ENCODE data around the gene SLC17A5.
A peak's percentile ranks its signal among the peaks of the same experiment; 100 is the strongest.

DNA sequence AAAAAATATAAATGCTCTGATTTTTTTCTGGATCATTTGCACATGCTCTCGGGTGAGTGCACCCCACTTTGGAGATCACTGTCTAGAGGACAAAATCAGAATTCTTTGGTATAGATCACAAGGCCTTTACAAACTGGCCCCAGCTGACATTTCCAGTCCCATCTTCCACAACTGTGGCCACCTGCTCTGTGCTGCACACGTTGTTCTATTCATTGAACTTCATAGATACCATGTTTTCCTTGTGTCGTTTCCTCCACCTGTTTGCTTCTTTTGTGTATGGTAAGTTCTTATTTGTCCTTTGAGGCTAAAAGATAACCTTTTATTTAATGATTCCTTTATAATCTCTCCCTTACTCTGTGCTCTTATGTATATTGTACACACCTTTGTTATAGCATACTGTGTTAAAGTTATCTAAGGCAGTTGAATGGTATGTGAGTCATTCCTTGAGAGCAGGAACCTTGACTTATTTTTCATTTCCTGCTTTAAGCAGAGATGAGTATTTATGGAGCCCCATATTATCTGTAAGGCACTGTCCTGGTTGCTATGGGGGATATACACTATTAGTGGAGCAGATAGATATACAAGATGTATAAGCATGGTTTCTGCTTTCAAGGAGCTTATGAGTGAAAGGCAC, 12.0 kb upstream of the SLC17A5 start:
- TF ChIP-seq, protein P1, sequence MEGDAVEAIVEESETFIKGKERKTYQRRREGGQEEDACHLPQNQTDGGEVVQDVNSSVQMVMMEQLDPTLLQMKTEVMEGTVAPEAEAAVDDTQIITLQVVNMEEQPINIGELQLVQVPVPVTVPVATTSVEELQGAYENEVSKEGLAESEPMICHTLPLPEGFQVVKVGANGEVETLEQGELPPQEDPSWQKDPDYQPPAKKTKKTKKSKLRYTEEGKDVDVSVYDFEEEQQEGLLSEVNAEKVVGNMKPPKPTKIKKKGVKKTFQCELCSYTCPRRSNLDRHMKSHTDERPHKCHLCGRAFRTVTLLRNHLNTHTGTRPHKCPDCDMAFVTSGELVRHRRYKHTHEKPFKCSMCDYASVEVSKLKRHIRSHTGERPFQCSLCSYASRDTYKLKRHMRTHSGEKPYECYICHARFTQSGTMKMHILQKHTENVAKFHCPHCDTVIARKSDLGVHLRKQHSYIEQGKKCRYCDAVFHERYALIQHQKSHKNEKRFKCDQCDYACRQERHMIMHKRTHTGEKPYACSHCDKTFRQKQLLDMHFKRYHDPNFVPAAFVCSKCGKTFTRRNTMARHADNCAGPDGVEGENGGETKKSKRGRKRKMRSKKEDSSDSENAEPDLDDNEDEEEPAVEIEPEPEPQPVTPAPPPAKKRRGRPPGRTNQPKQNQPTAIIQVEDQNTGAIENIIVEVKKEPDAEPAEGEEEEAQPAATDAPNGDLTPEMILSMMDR (IDR thresholded peaks at IDR 0.05; ENCODE audit: extremely low read depth in 1 of 2, insufficient read depth in 1 of 2, low read depth in 1 of 2, low read length in 2 of 2): no peak
- TF ChIP-seq POLR2A (IDR thresholded peaks at IDR 0.05; ENCODE audit: low read depth, low read length) (no peak), POLR2AphosphoS5 (IDR thresholded peaks at IDR 0.05; ENCODE audit: insufficient read depth, low read depth, low read length) (no peak), EZH2 (IDR thresholded peaks at IDR 0.05; ENCODE audit: borderline replicate concordance, low read depth, low read length, severe bottlenecking) (no peak), MYC (IDR thresholded peaks at IDR 0.05; ENCODE audit: low read depth, low read length) (no peak), FOS (IDR thresholded peaks at IDR 0.05; ENCODE audit: borderline replicate concordance, insufficient read depth, low read length) (peak; percentile 74)
- TF ChIP-seq, protein P2, sequence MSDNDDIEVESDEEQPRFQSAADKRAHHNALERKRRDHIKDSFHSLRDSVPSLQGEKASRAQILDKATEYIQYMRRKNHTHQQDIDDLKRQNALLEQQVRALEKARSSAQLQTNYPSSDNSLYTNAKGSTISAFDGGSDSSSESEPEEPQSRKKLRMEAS (IDR thresholded peaks at IDR 0.05; ENCODE audit: insufficient read depth, insufficient read length): no peak
